Karpas-422 (cell line): Measurements from ENCODE around the gene COQ8A. TPM values are rescaled to one million over a fixed set of nuclear protein-coding genes. Genes with fewer than 3 reads are reported as not detected.

Experiments used
- DNase-seq: peaks from one replicate; pipeline ENCODE4 v3.0.0-alpha.2; 2015
- H2AFZ ChIP-seq: fragments of 200-600 bp; sonication (generic); 2 replicates; pipeline ENCODE4 v1.6.1; 2014; ENCODE audit warnings: antibody characterized with exemption, low read length, mixed read lengths
- H3K27ac ChIP-seq: fragments of 200-600 bp; sonication (generic); 2 replicates; pipeline ENCODE4 v1.5.1; 2014; ENCODE audit warnings: mild to moderate bottlenecking, low read length, moderate library complexity
- H3K27me3 ChIP-seq: fragments of 200-600 bp; sonication (generic); 2 replicates; pipeline ENCODE4 v1.6.1; 2014; ENCODE audit warnings: low read length, mixed read lengths
- H3K36me3 ChIP-seq: fragments of 200-600 bp; sonication (generic); 2 replicates; pipeline ENCODE4 v1.6.1; 2014; ENCODE audit warnings: low read length, mixed read lengths; ENCODE audit not compliant: insufficient read depth
- H3K4me1 ChIP-seq: fragments of 200-600 bp; sonication (generic); 2 replicates; pipeline ENCODE4 v1.6.1; 2014; ENCODE audit warnings: mild to moderate bottlenecking, low read length, mixed read lengths
- H3K4me2 ChIP-seq: fragments of 200-600 bp; sonication (generic); 2 replicates; pipeline ENCODE4 v1.6.1; 2014; ENCODE audit warnings: low read length, low read depth, mild to moderate bottlenecking; ENCODE audit not compliant: poor library complexity, severe bottlenecking
- H3K4me3 ChIP-seq: fragments of 200-600 bp; sonication (generic); 2 replicates; pipeline ENCODE4 v1.5.1; 2014; ENCODE audit warnings: mild to moderate bottlenecking, antibody characterized with exemption, low read length, mixed read lengths
- H3K79me2 ChIP-seq: fragments of 200-600 bp; sonication (generic); 2 replicates; pipeline ENCODE4 v1.6.1; 2014; ENCODE audit warnings: mild to moderate bottlenecking, low read length, mixed read lengths
- H3K9ac ChIP-seq: fragments of 200-600 bp; sonication (generic); 2 replicates; pipeline ENCODE4 v1.6.0; 2014; ENCODE audit warnings: low read length
- H3K9me2 ChIP-seq: fragments of 200-600 bp; sonication (generic), shearing (Covaris generic); replicated peaks from 2 replicates; pipeline ENCODE4 v1.6.0; 2014; ENCODE audit warnings: mild to moderate bottlenecking, low read length, moderate library complexity; ENCODE audit not compliant: insufficient read depth
- H3K9me3 ChIP-seq: fragments of 300-700, 200-600 bp; sonication (generic); 2 replicates; pipeline ENCODE4 v1.6.1; 2014; ENCODE audit warnings: low read length, mixed read lengths
- H4K20me1 ChIP-seq: fragments of 200-600 bp; sonication (generic); 2 replicates; pipeline ENCODE4 v1.6.1; 2014; ENCODE audit warnings: mild to moderate bottlenecking, antibody characterized with exemption, low read length, low read depth; ENCODE audit not compliant: insufficient read depth
- total RNA-seq: library from RNA; depleted of rRNA; stranded (reverse); fragments of >200 nt; shearing (Covaris generic); gene quantifications from 2 replicates; pipeline ENCODE4 v1.2.3, GENCODE V29; 2014; ENCODE audit warnings: low replicate concordance; rRNA removed

COQ8A gene
- total RNA-seq, result 12.7 and 22.6 TPM in 2 replicates

DNA sequence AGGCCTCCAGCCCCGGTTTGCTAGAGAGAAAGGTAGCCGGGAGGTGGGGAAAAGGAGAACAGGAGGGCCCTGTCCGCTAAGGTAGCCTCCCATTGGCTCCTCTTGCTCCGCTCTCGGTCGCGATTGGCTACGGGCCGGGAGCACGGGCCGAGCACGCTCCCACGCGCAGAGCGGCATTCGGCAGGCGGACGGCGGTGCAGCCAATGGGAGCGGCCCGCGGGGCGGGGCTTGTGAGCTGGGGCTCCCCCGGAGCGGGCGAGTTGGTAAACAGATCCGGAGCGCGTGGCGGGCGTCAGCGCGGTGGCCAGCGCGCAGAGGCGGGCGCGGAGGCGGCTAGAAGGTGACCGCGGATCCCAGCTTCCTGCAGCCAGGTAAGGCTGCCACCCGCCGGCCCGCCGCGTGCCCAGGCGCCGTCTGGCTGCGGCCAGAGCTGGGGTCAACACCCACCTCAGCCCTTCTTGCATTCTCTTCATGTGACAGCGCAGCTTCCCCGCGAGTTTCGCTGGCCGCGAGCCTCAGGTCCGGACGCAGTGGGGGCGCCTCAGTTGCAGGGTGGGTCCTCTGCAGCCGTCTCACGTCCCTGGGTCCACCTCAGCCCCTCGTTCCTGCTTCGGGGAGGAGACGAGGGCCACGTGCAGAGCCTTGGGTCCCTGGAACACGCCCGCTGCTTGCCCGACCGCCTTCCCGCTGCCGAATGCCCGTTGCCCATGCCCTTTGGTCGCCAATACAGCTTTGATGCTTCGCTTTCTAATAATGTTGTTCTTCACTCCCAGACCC, at the start of gene COQ8A:
Gene COQ8A, plus strand, starts transcription at position 266 of the 777 bp plus-strand sequence. CDS start 21,092 bp downstream, outside the sequence.
- Histone ChIP-seq H3K36me3 (no peaks in the 10 kb centered on the region), H3K79me2 (no peaks in the 10 kb centered on the region), H3K9me2 (no peaks in the 10 kb centered on the region), H3K4me3 (peak within 1 kb of the TSS; percentile 84), H3K27me3 (no peaks in the 10 kb centered on the region), H4K20me1 (no peaks in the 10 kb centered on the region; the same call in 1 of the 2 replicates), H2AFZ (peak within 1 kb of the TSS; percentile 99), H3K4me2 (peak within 1 kb of the TSS; percentile 96), H3K4me1 (peaks cover 33% of the 10 kb centered on the region), H3K9me3 (peaks cover 5% of the 10 kb centered on the region), H3K27ac (peak within 1 kb of the TSS; percentile 91), H3K9ac (peak within 1 kb of the TSS; percentile 95)
- DNase-seq, result peak; percentile 99

DNA sequence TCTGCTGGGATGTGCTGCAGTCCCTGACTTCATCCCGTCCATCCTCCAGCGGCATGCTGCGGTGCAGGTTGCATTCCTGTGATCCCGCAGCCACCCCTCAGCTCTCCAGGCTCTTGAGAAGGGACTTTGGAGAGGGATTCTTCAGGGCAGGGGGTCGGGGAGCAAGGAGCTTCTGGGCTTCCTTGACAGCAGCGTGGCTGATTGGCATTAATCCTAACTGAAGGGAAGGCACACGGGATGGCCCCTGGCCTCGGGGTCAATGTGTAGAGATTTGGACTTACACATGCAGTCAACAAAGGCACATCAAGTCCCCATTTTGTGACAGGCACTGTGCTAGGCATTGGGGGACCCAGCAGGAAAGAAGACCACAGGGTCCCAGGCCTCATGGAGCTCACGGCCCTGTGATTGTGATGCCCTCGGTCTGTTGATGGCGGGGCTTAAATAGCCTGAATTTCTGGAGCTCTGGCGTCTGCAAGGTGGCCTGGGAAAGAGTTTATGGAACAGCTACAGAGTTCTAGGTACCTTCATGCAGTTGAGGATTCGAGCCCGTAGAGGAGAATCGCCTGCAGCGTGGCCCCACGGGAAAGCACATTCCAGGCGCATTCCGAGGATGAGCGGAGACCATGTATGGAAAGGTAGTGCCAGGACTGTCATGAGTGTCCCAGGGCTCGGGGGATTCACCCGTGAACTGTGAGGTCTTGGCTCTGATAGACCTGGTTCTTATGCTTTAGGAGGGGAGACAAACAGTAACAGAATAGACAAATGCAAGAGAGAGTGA, 49.6 kb upstream of the COQ8A start:
- no peak for DNase-seq
- H3K4me2 ChIP-seq, result no peak overlapping the region
- H3K9me2 ChIP-seq, result no peaks in the 10 kb centered on the region
- no peaks in the 10 kb centered on the region for H4K20me1 ChIP-seq
- no peak overlapping the region for H3K27ac ChIP-seq
- no peak overlapping the region for H3K9ac ChIP-seq
- no peaks in the 10 kb centered on the region for H3K79me2 ChIP-seq
- H2AFZ ChIP-seq, result no peak overlapping the region
- no peaks in the 10 kb centered on the region for H3K27me3 ChIP-seq
- no peaks in the 10 kb centered on the region for H3K9me3 ChIP-seq
- no peak overlapping the region for H3K4me3 ChIP-seq
- H3K4me1 ChIP-seq, result no peaks in the 10 kb centered on the region
- no peaks in the 10 kb centered on the region for H3K36me3 ChIP-seq

DNA sequence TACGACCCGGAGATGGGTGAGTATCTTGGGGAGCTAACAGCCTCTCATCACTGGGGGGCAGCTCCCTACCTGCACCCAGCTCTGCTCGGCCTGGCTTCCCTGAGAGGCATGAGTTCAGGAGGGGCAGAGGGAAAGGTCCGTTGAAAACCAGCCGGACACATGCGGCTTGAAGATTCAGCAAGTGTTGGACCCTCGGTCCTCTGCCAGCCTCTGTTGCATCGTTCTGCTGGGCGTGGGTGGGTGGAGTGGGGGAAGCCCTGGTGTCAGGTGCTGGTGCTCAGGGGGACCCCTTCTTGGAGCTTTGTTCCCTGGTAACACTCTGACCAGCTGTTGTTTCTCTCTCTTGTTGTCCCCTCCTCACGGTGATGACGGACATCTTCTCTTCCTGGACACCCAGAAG, 48.7 kb upstream of the COQ8A start:
- Histone ChIP-seq H3K9me2 (no peaks in the 10 kb centered on the region), H4K20me1 (no peaks in the 10 kb centered on the region), H3K27ac (no peak overlapping the region), H3K4me2 (no peak overlapping the region), H3K9me3 (no peaks in the 10 kb centered on the region), H3K4me3 (no peak overlapping the region), H3K36me3 (no peaks in the 10 kb centered on the region), H2AFZ (no peak overlapping the region), H3K9ac (no peak overlapping the region), H3K27me3 (no peaks in the 10 kb centered on the region), H3K4me1 (no peaks in the 10 kb centered on the region), H3K79me2 (no peaks in the 10 kb centered on the region)
- DNase-seq, result no peak

DNA sequence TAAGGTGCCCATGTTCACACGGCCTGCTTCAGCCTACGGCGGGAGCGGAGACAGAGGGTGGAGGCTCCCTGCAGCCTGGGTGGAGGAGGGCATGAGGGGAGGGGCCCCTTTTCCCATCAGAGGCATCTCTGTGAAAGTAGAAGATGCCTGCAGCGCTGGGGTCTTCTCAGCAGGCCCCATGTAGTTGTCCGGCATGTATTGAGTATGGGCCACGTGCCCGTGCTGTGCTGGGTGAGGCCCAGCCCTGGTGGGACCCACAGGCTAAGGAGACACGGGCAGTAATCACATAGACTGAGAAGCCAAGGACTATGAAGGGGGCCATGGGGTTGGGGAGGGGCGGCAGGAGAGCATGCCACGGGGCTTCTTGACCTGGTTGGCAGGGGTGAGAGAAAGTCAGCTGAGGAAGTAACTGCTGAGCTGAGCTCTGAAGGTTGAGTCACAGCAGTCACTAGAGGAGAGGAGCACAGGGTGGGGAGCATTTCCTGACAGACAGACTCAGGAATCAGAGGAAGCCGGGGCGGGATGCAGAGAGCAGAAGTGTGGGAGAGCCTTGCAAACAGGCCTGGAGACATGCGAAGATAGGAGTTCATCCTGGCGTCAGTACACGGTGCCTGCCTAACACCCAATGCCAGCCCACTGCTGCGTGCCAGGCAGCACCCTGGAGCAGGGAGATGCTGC, 48.1 kb upstream of the COQ8A start:
- Histone ChIP-seq H3K4me3 (no peak overlapping the region), H3K9me3 (no peaks in the 10 kb centered on the region), H3K27ac (no peak overlapping the region), H2AFZ (no peak overlapping the region), H3K4me1 (no peaks in the 10 kb centered on the region), H3K4me2 (no peak overlapping the region), H3K9me2 (no peaks in the 10 kb centered on the region), H3K36me3 (no peaks in the 10 kb centered on the region), H3K27me3 (no peaks in the 10 kb centered on the region), H3K9ac (no peak overlapping the region), H3K79me2 (no peaks in the 10 kb centered on the region), H4K20me1 (no peaks in the 10 kb centered on the region)
- no peak for DNase-seq

DNA sequence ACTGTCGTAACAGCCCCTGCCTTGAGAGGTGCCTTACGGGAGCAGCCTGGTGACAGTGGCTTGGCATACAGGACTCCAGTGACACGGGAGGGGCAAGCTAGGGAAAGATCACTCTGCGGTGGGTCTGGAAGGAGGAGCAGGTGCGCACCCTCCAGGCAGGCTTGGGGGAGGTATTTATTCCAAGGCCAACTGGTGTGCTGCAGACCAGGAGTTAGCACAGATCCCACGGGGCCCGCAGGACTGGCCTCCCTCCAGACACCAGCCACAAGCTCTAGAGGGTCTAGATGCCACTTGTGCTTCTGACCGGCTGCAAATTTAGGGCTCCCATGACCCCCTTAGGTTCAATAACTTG, 47.6 kb upstream of the COQ8A start:
- Histone ChIP-seq H3K36me3 (no peaks in the 10 kb centered on the region), H3K4me2 (no peak overlapping the region), H3K9me3 (no peaks in the 10 kb centered on the region), H3K9ac (no peak overlapping the region), H2AFZ (no peak overlapping the region), H3K79me2 (no peaks in the 10 kb centered on the region), H4K20me1 (no peaks in the 10 kb centered on the region), H3K4me3 (no peak overlapping the region), H3K4me1 (no peaks in the 10 kb centered on the region), H3K9me2 (no peaks in the 10 kb centered on the region), H3K27me3 (no peaks in the 10 kb centered on the region), H3K27ac (no peak overlapping the region)
- DNase-seq, result no peak

DNA sequence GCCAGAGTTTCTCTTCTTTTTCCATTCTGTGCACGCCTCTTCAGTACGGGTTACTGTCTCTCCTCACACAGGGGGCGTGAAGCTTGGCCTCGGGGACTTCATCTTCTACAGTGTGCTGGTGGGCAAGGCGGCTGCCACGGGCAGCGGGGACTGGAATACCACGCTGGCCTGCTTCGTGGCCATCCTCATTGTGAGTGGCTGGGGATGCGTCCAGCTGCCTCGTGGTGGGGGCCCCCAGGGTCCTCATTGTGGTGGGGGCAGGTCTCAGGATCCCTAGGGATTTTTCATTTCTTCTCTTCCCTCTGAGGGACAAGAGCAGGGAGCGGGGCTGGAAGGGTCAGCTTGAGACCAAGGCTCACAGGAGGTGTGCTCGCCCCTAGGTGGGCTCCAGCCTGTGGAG, 46.2 kb upstream of the COQ8A start:
- H3K36me3 ChIP-seq, result no peaks in the 10 kb centered on the region
- no peak overlapping the region for H3K4me2 ChIP-seq
- H3K27me3 ChIP-seq, result no peaks in the 10 kb centered on the region
- no peaks in the 10 kb centered on the region for H3K9me2 ChIP-seq
- no peak overlapping the region for H3K27ac ChIP-seq
- no peaks in the 10 kb centered on the region for H3K9me3 ChIP-seq
- H3K4me3 ChIP-seq, result no peak overlapping the region
- H3K9ac ChIP-seq, result no peak overlapping the region
- no peaks in the 10 kb centered on the region for H3K79me2 ChIP-seq
- DNase-seq, result no peak
- H3K4me1 ChIP-seq, result no peaks in the 10 kb centered on the region
- no peak overlapping the region for H2AFZ ChIP-seq
- no peaks in the 10 kb centered on the region for H4K20me1 ChIP-seq

DNA sequence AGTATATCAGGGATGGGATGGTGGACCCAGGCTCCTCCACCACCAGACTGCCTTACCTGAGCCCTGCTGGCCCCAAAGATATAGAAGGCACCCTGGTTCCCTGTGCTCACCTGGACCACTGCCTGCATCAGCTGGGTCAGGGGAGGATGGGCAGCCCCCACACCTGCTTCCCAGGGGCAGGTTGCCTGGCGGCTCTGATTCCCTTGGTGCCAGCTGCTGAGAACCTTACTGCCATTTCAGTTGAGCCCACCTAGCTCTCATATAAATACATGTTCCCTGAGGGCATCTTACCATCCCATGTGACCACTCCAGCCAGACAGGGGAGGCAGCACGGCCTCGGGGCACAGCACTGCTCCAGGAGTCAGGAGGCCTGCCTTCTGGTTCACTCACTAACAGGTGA, 45.3 kb upstream of the COQ8A start:
- H3K36me3 ChIP-seq, result no peaks in the 10 kb centered on the region
- no peaks in the 10 kb centered on the region for H3K9me3 ChIP-seq
- H3K9ac ChIP-seq, result no peak overlapping the region
- no peak overlapping the region for H3K4me3 ChIP-seq
- H3K27ac ChIP-seq, result no peak overlapping the region
- no peaks in the 10 kb centered on the region for H3K9me2 ChIP-seq
- H3K4me2 ChIP-seq, result no peak overlapping the region
- no peaks in the 10 kb centered on the region for H4K20me1 ChIP-seq
- DNase-seq, result no peak
- H3K4me1 ChIP-seq, result no peaks in the 10 kb centered on the region
- H2AFZ ChIP-seq, result no peak overlapping the region
- H3K79me2 ChIP-seq, result no peaks in the 10 kb centered on the region
- H3K27me3 ChIP-seq, result no peaks in the 10 kb centered on the region

DNA sequence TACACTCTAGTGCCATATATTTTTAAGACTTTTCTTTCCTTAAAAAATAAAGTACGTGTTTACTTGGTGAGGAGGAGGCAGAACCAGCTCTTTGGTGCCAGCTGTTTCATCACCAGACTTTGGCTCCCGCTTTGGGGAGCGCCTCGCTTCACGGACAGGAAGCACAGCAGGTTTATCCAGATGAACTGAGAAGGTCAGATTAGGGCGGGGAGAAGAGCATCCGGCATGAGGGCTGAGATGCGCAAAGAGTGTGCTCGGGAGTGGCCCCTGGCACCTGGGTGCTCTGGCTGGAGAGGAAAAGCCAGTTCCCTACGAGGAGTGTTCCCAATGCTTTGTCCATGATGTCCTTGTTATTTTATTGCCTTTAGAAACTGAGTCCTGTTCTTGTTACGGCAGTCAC, 44.5 kb upstream of the COQ8A start:
- no peak overlapping the region for H2AFZ ChIP-seq
- no peaks in the 10 kb centered on the region for H3K9me3 ChIP-seq
- H3K9ac ChIP-seq, result no peak overlapping the region
- H3K4me2 ChIP-seq, result no peak overlapping the region
- H3K4me1 ChIP-seq, result no peaks in the 10 kb centered on the region
- H3K27me3 ChIP-seq, result no peaks in the 10 kb centered on the region
- H3K4me3 ChIP-seq, result no peak overlapping the region
- no peaks in the 10 kb centered on the region for H4K20me1 ChIP-seq
- no peaks in the 10 kb centered on the region for H3K79me2 ChIP-seq
- H3K36me3 ChIP-seq, result no peaks in the 10 kb centered on the region
- H3K9me2 ChIP-seq, result no peaks in the 10 kb centered on the region
- DNase-seq, result no peak
- H3K27ac ChIP-seq, result no peak overlapping the region
